Effector memory CD4-positive, alpha-beta T cell (primary cell): Measurements from ENCODE around the gene EME2.

ENCODE experiments used
- DNase-seq, 3 donors: peaks; one replicate each; pipeline ENCODE4 v3.0.0-alpha.2; 2020
- H3K27ac ChIP-seq: 2 replicates; pipeline ENCODE4 v1.7.0; 2013; ENCODE audit warnings: mild to moderate bottlenecking, low read length, moderate library complexity; ENCODE audit not compliant: insufficient read depth, poor library complexity, severe bottlenecking
- H3K27me3 ChIP-seq: replicated peaks from 2 replicates; pipeline ENCODE4 v1.7.0; 2013; ENCODE audit warnings: mild to moderate bottlenecking, low read length; ENCODE audit not compliant: insufficient read depth, control insufficient read depth, poor library complexity, severe bottlenecking
- H3K36me3 ChIP-seq: 2 replicates; pipeline ENCODE4 v1.7.0; 2013; ENCODE audit warnings: mild to moderate bottlenecking, low read length, moderate library complexity; ENCODE audit not compliant: control insufficient read depth, insufficient read depth
- H3K4me1 ChIP-seq: 2 replicates; pipeline ENCODE4 v1.7.0; 2013; ENCODE audit warnings: low read length, mild to moderate bottlenecking; ENCODE audit not compliant: control insufficient read depth, insufficient read depth, poor library complexity, severe bottlenecking
- H3K4me3 ChIP-seq: 2 replicates; pipeline ENCODE4 v1.7.0; 2013; ENCODE audit warnings: low read length, low read depth, mild to moderate bottlenecking; ENCODE audit not compliant: insufficient read depth, poor library complexity, severe bottlenecking
- H3K9me3 ChIP-seq: 2 replicates; pipeline ENCODE4 v1.7.0; 2013; ENCODE audit warnings: mild to moderate bottlenecking, low read length, moderate library complexity; ENCODE audit not compliant: control insufficient read depth

EME2 gene

DNA sequence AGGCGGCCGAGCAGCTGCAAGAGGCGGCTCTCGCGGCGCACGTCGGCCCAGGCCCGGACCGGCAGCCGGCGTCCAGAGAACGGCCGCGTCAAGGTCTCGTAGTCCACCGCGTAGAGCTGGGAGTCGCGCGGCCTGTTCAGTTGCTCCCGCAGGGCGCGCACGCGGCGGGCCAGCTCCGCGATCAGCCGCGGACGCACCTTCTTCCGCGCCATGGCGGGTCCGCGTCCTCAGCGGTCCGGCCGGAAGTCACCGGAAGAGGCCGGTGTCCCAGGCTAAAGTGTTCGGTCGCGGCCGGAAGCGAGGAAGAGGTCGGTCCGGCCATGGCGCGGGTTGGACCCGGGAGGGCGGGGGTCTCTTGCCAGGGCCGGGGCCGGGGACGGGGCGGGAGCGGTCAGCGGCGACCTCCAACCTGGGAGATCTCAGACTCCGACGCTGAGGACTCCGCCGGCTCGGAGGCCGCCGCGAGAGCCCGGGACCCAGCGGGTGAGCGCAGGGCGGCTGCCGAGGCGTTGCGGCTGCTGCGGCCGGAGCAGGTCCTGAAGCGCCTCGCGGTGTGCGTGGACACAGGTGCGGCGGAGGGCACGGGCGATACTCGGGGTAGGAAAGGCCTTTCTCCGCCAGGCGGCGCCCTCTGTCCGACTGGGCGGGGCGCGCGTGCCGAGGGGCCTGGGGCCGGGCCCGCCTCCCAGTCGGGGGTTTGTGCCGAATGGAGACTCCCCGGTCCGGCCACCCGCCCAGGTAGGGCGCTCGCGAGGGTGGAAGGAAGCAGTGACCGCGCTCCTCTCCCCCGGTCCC is 495 bp downstream of the EME2 start, which contains the start of gene MRPS34:
MRPS34 (minus strand) TSS at position 227 of the 795 bp plus-strand sequence; CDS start at position 212, 15 bp downstream.
- peak; percentile 54 to 69 (median 57) for DNase-seq
- Histone ChIP-seq H3K27ac (peak within 1 kb of the TSS; percentile 82), H3K9me3 (no peaks in the 10 kb centered on the region), H3K36me3 (peaks cover 34% of the 10 kb centered on the region), H3K4me3 (peak within 1 kb of the TSS; percentile 95), H3K4me1 (peaks cover 27% of the 10 kb centered on the region), H3K27me3 (no peaks in the 10 kb centered on the region)

DNA sequence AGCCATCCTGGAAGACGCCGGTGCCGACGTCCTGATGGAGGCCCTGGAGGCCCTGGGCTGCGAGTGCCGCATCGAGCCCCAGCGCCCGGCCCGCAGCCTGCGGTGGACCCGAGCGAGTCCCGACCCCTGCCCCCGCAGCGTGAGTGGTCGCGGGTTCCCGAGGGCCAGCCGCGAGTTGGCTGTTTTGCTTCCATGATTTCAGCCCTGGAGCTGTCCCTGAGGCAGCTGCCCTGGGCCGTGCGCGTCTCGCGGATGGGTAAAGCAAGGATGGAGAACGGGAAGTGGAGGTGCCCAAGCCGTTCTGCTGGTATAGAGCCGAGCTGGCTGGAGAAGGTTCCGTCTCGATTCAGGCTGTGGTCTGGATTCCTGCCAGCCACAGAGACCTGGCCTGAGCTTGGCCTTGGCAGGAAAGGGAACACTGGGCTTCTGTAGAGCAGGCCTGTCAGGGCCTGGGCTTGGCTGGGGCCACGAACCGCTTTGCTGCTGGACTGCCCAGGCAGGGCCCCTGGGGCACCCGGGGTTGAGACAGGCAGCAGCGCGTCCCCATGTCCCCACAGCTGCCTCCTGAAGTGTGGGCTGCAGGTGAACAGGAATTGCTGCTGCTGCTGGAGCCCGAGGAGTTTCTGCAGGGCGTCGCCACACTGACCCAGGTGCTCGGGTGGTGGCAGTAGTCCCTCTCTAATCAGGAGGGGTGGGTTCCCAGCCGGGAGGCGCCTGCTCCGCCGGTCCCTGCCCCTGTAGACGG is 1.3 kb downstream of the EME2 start:
- Histone ChIP-seq H3K27ac (peak overlapping the region; percentile 82), H3K27me3 (no peaks in the 10 kb centered on the region), H3K4me1 (peaks cover 27% of the 10 kb centered on the region), H3K9me3 (no peaks in the 10 kb centered on the region), H3K36me3 (peaks cover 29% of the 10 kb centered on the region), H3K4me3 (peak overlapping the region; percentile 95)
- no peak for DNase-seq

DNA sequence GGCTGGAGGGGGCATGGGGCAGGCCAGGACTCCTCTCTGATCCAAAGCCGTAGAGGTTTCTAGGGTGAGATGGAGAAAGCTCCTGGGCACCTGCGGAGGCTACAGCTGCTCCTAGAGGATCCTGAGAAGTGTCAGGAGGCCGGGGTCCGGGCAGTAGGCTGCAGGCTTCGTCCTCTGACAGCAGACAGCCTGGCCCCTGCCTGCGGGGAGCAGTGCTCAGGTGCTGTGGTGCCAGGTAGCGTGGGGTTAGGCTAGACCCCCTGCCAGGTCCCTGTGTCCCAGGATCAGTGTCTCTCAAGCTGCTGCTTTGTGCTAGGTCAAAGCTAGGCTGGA is 1.8 kb downstream of the EME2 start:
- H3K27me3 ChIP-seq: no peaks in the 10 kb centered on the region
- peak overlapping the region; percentile 95 for H3K4me3 ChIP-seq
- DNase-seq: no peak
- H3K4me1 ChIP-seq: peaks cover 27% of the 10 kb centered on the region
- H3K27ac ChIP-seq: peak overlapping the region; percentile 82
- H3K36me3 ChIP-seq: peaks cover 27% of the 10 kb centered on the region
- no peaks in the 10 kb centered on the region for H3K9me3 ChIP-seq

DNA sequence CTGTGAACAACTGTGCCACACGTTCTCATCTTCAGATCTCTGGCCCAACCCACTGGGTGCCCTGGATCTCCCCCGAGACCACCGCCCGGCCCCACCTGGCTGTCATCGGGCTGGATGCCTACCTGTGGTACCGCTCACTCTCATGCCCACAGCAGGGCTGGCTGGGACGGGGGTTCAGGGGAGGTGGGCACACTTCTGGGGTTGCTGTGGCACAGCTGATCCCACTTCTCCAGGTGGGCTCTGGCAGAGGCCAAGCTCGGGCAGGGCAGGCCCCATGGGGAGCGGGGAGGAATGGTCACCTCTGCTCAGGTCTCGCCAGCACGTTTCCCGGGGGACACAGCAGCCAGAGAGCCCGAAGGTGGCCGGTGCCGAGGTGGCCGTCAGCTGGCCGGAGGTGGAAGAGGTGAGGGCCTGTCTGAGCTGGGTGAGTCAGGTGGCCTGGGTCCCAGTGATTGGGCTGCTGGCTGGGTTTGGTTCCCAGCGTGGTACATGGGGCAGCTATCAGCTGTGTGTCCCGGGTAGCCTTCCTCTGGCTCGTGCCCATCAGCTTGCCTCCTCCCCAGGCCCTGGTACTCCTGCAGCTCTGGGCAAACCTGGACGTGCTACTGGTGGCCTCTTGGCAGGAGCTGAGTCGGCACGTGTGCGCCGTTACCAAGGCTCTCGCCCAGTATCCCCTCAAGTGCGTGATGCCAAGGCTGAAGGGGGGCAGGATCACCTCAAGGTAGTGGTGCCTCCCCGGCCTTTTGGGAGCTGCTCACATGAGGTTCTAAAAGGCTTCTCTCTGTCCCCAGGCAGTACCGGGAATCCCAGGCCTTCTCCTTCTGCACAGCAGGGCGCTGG is 2.6 kb downstream of the EME2 start:
- H3K27ac ChIP-seq: no peak overlapping the region
- no peaks in the 10 kb centered on the region for H3K9me3 ChIP-seq
- peaks cover 27% of the 10 kb centered on the region for H3K36me3 ChIP-seq
- no peaks in the 10 kb centered on the region for H3K27me3 ChIP-seq
- no peak for DNase-seq
- H3K4me3 ChIP-seq: no peak overlapping the region
- peaks cover 27% of the 10 kb centered on the region for H3K4me1 ChIP-seq

DNA sequence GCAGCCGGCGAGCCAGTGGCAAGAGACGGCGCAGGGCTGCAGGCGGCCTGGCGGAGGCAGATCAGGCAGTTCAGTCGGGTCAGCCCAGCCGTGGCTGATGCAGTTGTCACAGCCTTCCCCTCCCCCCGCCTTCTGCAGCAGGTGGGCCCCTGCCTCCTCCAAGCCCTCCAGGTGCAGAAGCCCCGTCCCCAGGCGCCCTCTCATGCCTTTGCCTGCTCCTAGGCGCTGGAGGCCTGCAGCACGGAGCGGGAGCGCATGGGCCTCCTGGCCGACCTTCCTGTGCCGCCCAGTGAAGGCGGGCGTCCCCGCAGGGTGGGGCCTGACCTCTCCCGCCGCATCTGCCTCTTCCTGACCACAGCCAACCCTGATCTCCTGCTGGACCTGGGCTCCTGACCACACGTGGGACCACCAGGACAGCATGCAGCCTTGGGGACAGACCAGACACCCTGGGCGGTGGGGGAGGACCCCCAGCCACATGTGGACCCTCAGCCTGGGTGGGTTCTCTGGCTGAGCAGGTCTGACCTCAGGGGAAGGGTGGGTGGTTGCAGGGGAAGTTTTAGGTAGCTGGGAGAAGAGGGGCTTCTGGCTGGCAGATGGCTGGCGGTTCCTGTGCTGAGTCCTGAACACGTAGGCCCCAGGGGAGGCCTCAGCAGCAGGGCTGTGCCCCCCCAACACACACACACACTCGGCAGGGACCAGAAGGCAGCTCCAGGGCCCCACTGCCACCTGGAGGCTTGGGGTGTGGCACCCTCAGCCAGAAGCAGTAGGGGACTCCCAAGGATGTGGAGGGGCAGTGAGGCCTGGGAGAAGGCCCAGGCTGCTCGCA is 3.4 kb downstream of the EME2 start:
- Histone ChIP-seq H3K4me3 (no peak overlapping the region), H3K27me3 (no peaks in the 10 kb centered on the region), H3K36me3 (peaks cover 27% of the 10 kb centered on the region), H3K27ac (no peak overlapping the region), H3K4me1 (peaks cover 20% of the 10 kb centered on the region), H3K9me3 (no peaks in the 10 kb centered on the region)
- DNase-seq: no peak

DNA sequence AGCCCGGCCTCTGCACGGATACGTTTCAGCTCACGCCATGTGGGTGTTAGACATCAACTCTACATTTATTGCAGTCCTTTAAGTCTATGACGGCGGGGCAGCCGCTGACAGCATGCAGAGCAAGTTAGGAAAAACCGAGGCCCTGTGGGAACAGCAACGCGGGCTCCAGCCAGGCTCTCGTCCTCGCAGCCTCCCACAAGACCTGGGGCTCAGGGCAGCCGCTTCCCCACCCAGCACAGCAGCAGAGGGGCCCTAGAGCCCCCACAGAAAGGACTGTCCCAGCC is 4.0 kb downstream of the EME2 start:
- Histone ChIP-seq H3K4me3 (no peak overlapping the region), H3K27me3 (no peaks in the 10 kb centered on the region), H3K36me3 (peaks cover 27% of the 10 kb centered on the region), H3K4me1 (peaks cover 25% of the 10 kb centered on the region), H3K27ac (no peak overlapping the region), H3K9me3 (no peaks in the 10 kb centered on the region)
- no peak for DNase-seq

DNA sequence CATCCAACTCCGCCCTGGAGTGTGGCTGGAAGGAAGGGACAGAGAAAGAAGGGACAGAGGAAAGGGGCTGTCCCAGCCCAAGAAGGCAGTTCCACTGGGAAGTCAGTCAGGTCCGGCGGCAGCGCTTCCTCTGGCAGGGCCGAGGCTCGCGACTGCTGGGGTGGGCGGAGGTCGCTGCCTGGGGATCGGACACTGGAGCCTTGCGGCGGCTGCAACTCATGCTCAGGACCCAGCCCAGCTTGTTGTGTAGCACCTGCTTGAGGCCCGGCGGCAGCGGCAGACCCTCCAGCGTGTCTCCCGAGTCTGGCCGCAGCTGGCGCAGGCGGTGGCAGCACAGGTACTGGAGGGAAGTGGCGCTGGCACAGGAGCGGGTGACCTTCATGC is 4.4 kb downstream of the EME2 start:
- no peak for DNase-seq
- H3K4me1 ChIP-seq: peaks cover 26% of the 10 kb centered on the region
- H3K27ac ChIP-seq: no peak overlapping the region
- no peaks in the 10 kb centered on the region for H3K27me3 ChIP-seq
- H3K9me3 ChIP-seq: no peaks in the 10 kb centered on the region
- H3K4me3 ChIP-seq: no peak overlapping the region
- H3K36me3 ChIP-seq: peaks cover 27% of the 10 kb centered on the region

DNA sequence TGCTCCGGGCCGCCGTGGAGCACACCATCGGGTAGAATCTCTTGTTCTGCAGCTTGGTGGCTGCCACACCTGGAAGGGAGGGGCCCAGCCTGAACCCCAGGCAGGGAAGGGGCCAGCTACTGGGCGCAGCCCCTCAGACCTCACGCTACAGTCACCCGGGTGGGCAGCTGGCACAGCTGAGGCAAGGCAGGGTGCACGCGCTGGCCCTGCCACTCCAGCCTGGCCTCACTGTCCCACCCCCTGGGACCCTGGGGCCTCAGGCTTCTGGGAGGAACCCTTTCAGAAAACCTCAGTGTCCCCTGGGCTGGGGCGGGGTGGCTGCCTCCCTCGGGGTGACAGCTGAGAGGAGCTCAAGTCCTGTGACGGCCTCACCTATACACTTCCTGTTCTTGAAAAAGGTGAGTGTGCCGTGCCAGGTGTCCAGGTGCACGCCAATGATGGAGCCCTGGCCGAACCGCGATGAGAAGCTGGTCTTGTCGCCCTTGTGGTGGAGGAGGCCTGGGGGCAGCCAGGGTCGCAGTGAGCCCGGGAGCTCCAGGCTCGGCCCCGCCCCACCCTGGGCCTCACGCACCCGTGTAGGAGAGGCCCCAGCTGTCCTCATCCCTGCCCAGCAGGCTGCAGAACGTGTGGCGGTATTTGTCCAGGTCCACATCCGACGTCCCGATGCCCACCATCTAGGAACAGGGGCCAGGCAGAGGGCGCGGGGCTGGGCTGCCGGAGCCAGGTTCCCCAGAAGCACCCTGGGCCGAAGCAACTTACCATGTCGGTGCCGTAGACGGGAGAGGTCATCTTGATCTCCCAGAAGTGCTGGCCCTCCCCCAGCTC is 5.0 kb downstream of the EME2 start:
- Histone ChIP-seq H3K27ac (no peak overlapping the region), H3K9me3 (no peaks in the 10 kb centered on the region), H3K36me3 (peaks cover 27% of the 10 kb centered on the region), H3K4me1 (peaks cover 21% of the 10 kb centered on the region), H3K27me3 (no peaks in the 10 kb centered on the region), H3K4me3 (no peak overlapping the region)
- no peak for DNase-seq
